Effector CD4-positive, alpha-beta T cell (primary cell): Measurements from ENCODE around the gene ATG7.
"Not testable (repeated sequence)": the region's sequence is repeated elsewhere in the genome, so short reads cannot be mapped to it uniquely, and the experiment has no call there.

Experiments used
- DNase-seq: peaks from one replicate; pipeline ENCODE4 v3.0.0-alpha.2; 2020

The ATG7 gene

DNA sequence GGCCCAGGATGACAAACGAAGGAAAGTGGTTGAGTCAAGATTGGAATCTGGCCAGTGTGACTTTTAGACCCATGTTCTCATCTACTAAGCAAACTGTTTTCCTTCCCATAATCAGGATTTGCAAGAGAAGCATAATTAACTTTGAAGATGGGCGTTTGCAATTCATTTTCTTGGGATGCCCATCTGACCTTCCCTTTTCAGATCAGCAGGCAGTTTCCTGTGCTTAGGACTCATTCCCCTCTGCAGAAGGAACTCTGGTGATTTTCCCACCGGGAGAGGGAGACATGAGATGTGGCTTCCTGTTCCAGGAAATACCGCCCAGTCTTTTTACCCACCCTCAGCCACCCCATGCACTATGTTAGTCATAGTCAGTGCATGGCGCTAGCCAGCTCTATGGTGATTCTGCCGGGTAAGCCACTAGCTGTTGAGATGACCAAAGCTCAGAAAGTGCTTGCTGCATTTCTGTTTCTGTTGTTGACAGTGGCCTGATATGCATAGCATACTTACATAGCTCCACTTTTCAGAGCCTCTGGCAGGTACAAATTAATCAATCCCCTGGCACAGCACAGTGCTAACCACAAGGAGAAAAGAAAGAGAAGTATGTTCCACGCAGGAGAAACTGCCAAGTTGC is 242.1 kb downstream of the ATG7 start:
- DNase-seq = no peak

DNA sequence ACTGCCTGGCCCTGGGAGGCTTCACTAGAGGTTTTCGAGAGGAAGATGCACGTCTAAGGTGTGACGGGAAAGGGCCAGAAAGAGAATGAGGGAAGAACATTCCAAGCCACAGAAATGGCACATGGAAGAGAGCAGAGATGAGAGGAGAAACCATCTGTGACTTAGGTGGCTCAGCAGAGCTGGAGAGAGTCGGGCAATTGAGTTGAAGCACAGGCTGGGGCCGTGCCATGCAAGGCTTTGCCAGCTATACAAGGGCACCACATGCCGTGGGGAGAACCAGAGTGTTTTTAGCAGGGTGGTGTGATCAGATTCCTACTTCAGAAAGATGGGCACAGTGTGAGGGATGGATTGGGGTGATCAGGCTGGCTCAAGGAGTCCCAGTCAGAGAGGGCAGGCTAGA is 245.4 kb downstream of the ATG7 start:
- DNase-seq = no peak

DNA sequence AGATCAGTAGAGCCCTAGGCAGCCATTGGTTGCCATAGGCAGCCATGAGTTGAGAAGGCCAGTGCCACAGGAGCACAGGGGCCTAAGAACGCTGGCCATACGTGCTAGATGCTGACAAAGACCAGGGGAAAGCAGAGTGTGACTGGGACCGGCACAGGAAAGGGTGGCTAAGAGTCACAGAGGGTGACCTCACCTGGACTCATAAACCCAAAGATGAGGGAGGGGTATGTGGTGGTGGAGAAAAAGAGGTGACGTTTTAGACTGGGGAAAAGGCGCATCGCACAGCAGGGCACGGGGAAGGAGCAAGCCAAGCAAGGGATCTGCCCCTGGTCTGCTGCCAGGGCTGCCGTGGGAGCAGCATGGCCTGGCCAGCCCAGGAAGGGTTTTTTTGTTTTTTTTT is 249.0 kb downstream of the ATG7 start:
- no peak for DNase-seq

DNA sequence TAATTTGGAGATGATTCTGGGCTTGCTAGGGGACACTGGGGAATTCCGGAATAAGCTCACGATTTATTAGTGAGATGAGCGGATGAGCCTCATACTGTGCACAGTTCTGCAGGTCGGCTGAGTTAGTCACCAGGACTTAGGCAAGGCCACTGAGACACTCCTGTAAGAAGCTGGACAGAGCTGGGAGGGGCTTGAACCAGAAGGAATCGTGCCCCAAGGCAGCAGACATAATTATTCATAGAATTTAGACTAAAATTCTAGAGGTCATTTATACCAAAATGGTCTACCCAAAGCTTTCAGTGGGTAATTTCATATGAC is 250.2 kb downstream of the ATG7 start:
- no peak for DNase-seq

DNA sequence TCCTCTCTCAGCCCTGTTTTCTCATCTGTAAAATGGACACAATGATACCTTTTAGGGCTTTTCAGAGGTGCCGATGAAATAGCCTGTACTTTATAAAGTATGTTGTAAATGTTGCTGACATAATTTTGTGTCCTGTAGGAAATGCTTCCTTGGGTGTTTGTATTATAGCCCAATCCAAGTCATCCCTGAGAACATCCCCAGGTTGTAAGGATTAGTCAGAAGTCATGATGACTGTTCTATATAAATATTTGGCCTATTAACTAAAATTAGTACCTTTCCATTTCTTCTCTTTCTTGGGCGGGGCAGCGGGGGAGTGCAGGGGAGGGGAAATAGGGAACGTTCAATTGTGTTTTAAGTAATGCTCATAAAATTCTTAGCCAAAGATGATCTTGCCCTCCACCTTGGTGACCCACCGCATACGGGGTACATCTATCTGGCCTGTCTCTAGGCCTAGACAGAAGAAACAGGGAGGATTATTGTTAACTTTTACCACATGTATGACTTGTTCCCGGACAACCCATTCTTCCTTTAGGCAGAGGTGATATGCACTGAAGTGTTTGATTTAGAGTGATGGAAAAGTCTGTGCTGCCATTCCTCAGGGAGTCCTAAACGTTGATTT is 250.9 kb downstream of the ATG7 start:
- DNase-seq = no peak

DNA sequence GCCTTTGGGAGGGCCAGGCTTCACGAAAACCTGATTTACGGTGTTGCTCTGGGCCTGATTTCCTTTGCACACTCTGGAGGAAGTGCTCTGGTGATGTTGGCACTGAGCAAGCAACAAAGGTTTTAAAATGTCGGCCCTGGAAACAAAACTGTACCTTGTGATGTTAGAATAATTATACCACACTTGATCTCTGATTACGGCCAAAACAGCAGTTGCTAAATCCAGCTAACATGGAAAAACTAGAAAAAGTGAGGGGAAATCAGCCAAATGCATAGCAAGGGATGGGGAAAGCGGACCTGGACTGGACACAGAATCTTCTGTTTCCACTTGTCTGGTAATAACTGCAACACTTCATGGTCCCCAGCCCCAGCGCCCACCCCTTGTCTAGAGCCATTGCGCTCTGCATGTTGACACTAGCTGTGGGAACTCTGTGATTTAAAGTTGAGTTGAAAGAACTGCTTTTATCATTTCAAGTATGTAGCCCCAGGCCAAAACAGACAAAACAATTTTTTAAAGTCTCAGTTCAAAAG is 251.4 kb downstream of the ATG7 start:
- no peak for DNase-seq

DNA sequence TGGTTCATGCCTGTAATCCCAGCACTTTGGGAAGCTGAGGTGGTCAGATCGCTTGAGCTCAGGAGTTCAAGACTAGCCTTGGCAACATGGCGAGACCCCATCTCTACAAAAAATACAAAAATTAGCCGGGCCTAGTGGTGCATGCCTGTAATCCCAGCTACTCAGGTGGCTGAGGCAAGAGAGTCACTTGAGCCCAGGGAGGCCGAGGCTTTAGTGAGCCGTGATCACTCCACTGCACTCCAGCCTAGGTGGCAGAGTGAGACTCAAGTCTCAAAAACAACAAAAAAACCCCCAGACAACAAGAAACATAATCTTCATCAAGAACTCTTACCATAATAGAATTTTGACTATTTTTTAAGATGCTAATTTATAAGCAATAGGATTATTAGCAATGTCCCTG is 253.9 kb downstream of the ATG7 start:
- not testable (repeated sequence) for DNase-seq

DNA sequence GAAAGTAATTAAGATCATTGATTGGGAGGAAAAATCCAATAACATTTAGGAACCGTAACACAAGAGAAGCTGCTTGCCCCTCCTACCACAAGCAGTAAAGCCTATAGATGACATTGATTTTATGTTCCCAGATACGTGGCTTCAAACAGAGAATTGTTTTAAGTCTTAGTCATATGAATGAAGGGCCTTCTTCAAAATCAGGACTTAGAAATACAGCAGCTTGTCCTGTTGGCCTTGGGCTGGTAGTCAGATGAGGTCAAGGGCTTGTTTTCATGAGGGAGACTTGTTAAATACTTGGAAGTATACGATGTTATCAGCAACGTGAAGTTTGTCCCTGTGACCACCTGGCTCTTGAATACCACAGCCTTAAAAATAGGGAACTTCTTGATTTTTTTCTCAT is 257.1 kb downstream of the ATG7 start:
- DNase-seq = no peak

DNA sequence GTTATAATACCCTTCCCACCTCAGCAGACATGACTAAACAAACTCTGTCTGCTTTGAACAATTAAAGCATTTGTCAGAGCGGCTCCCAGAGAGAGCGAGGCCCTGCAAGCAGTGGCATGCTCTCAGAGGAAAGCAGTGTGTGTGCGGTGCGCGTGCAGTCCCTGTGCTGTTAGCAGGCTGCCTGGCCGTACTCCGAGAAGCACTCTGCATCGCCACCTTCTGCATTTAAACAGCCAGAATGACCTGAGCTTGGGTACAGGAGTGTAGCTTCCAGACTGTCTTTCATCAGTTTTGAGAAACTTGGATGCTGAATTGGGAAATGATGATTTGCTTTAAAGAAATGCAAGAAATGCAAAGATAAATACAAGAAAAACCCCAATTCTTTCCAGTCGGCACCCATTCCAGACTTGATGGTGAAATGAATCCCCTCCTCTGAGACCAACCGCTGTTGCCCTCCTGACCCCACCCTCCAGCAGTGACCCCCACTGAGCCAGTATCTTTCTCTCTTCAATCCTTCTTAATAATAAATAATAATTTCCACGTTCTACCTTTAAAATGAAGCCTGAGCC is 258.0 kb downstream of the ATG7 start:
- no peak for DNase-seq

DNA sequence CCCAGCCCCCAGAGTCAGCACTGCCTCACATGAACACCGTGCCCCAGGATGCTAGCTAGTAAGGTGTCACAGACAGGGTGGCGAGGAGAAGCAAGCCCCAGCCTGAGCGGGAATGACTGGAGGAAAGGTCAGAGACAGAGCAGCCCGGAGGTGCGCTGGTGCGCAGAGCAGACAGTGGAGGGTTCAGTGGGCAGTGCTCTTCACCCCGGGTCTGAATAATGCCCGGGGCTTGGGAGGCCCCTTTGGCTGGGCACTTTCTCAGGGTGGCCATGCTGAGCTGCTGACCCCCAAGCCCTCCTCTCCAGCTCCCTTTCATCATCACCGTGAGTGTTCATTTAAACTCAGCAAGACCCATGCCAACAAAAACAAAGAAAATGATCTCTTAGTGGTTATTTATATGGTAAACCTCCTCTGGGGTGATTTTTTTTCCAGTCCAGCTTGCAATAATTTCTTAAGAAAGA is 260.8 kb downstream of the ATG7 start:
- DNase-seq = no peak

DNA sequence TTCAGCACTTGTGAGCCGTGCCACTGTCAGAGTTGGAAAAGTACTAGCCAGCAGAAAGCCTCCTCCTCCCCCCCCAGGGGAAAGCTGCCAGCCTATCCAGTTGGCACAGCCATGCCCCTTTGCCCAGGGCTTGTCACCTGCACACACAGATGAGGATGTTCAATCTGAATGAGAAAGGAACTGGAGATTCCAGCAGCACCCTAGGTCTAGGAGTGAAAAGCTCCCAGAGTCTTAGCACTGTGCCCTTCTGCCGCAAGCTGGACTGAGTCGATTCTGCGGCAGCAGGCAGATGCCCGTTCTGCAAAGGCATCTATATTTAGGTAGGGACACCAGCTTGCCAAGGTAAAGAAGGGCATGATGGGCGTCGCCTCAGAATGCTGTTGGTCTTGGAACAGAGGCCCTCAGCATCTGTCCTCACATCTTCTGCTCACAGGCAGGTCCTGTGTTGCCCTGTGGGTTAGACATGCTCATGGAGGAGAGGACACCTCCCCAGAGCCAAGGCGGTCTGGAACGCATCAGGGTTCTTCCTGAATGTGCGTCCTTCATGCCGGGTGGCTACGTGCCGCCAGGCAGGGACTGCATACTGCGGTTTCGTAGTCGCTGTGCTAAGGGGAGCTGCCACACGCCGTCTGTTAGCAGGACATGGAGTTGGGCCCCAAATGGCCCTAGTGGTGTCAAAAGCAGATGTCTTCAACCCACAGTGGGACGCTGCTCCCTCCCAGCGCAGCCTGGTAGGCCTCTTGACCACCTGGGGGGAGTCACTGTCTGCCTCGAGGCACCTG is 262.0 kb downstream of the ATG7 start:
- DNase-seq = no peak

DNA sequence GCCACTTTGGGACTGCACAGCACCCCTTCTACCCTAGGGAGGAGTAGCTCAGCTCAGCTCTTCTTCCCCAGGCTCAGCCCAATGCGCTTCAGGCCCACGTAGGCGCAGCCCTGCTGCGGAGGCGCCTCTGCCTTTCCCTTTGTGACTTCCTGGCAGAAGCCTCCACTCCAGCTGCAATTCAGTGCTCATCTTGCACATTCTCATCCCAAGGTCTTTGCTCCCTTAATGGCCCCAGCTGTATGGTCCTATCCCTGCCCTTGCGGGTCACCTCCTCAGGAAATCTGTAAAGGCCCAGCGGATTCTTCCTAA is 262.6 kb downstream of the ATG7 start:
- no peak for DNase-seq

DNA sequence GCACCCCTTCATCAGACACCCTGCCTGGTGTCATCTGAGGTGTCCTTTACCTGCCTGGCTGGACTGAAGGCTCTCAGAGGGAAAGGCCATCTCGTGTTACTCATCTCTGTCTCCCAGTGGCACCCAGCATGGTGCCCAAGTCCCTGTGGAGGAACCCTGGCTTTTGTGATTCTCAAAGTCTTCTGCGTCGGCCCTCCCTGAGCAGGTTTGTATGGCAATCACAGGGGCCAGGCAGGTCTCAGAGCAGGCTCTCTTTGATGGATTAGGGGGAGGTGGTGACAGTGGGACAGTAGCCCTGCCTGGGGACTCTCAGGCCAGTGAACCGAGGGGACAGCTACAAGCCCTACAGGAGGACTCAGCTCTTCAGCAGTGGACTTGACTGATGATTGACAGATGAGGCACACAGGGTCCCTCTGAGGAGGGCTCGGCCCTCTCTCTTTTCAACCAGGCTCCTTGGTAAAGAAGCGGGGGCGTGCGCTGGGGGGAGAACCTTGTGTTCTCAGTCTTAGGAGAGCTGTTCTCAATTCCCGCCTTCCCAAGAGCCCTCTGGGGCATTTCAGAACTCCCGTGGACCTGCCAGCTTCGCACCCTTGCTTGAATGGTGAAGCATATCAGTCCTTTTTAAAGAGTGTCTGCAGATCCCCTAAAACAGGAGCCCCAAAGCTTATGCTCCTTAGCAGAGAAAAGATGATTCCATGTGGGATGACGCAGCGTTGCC is 263.2 kb downstream of the ATG7 start:
- no peak for DNase-seq

DNA sequence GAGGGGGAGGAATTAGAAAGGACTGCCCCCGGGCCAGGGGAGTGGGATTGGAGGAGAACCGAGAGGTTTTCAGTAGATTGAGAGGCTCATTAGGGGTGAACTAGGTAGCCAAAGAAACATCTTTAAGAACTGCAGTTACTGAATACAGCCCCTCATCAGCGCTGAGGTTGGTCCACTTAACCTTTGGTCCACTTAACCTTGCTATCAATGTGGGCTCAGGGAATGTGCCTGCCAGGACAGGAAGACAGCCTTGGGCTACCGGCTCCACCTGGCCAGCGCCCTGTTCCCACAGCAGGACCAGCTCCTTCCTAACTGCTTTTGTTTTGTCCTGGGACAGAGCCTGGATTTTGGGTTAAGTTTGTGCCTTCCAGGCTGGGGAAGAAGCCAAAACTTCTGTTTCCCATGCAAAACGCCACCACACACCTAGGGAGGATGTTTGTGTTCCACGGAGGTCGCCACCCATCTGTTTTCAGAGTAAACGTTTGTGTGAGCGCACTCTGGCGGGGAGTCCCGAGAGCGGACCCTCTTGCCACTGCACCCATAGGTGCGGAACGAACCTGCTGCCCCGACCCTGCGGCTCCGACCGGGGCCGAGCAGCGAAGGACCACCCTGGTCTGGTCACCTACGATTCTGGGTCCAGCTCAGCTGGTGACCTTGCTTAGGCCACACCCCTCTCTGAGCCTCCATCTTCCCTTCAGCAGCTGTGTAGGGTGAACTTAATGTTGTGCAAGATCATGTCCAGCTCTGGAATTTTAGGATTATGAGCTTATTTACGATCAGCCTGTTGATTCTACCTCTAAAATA is 264.1 kb downstream of the ATG7 start:
- DNase-seq = no peak

DNA sequence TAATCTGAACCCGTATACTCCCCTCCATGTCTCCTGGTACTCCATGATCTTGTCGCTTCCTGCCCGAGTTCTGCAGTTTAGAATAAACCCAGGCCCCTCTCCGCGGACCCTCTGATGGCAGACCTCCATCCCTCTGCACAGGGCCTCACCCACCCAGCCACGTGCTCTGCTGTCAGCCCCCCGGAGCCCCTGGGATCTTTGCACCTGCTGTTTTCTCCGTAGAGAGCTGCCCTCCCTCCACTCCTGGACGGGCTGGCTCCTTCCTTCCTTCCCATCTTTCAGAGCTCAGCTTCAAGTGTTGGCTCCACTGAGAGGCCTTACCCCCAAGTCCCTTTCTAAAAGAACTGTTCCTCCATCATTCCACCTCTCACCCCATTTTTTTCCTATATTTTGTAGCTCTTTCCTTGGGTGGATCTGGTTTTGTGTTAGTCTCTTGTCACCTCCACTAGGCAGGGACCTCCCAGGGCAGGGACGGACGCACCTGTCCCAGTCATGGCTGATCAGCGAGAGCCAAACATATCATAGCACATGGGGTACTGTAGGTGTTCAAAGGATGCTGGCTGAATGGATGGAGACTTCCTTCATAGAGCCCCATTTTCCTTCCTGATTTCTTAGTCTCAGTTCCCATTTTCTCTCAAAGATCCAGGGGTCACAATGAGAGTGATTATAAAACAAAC is 264.9 kb downstream of the ATG7 start:
- DNase-seq = no peak

DNA sequence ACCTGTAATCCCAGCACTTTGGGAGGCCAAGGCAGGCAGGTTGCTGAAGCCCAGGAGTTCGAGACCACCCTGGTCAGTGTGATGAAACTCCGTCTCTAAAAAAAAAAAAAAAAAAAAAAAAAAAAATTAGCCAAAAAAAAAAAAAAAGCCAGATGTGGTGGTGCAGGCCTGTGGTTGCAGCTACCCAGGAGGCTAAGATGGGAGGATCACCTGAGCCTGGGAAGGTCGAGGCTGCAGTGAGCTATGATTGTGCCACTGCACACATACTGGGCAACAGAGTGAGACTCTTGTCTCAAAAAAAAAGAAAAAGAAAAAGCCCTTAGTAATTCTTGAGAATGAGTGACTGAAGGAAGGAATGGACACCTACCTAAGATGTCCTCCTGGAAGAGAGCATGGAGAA is 266.4 kb downstream of the ATG7 start:
- DNase-seq = no peak

DNA sequence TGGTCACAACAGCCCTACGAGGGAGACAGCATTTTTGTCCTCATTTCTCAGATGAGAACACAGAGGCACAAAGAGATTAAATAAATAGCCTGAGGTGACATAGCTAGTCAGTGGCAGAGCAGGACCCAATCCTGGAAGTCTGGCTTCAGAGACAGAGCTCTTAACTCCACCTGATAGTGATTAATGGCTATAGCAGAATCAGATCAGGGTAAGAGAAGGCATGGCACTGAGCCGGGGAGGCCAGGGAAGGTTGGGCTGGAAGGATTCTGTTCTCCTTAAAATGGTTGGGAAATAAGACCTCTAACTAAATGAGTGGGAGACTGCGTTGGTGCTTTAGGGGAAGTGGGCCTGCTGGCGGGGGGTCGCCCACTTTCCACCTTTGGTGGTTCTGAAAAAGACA is 267.0 kb downstream of the ATG7 start:
- no peak for DNase-seq

DNA sequence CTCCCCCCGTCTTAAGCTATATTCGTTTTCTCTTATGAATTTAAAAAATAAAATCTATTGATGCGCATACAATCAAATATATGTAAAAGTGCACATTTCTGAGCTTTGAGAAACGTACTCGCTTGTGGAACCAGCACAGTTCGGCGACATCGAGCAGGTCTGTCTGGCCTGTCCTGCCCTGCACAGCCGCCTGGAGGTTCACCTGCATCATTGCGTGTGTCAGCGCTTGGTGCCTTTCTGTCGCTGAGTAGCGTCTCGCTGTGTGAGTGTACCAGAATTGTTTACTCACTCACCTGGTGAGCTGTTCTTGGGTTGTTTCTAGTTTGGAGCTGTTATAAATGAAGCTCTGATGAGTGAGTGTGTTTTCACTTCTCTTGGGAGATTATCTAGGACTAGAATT is 267.5 kb downstream of the ATG7 start:
- no peak for DNase-seq

DNA sequence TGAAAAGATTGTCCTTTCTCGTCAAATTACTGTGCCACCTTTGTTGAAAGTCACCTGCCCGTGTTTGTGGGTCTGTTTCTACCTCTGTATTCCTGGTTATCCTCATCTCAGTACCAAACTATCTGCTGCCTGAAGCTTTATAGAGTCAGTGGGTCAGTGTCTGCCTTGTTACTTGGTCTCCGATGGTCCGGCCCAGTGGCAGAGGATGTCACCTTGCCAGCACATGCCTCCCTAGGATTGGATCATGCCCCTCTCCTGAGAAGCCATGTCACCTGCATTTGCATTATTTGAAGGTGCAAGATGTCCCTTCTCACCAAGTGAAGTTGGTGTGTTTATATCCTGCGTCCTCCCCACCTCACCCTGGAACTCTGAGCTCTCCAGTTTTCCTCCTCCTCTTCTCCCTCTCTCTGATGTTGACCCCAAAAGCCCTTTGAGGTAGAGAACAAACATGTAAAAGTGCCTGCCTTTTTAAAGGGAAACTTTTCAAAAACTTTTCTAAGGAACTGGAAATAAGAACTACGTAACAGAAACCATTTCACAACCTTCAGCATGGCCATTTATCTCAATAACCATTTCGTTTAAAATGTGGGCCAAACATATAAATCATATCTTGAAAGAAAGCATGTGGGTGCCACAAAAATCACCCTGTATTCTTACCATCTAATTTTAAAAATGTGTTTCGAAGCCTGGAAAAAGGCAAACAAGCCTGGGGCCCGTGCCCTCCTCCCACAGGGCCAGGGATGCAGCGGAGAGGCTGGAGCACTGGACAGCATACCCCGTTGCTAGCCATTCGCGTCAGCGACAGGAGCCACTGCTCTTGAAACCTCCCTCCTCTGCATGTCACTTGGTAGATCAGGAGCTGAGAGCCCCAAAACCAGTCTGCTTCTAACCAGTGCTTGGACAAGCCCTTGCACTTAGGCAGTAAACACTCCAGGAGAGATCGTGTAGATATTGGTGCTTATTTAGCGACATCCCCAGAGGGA is 269.4 kb downstream of the ATG7 start:
- DNase-seq = no peak

DNA sequence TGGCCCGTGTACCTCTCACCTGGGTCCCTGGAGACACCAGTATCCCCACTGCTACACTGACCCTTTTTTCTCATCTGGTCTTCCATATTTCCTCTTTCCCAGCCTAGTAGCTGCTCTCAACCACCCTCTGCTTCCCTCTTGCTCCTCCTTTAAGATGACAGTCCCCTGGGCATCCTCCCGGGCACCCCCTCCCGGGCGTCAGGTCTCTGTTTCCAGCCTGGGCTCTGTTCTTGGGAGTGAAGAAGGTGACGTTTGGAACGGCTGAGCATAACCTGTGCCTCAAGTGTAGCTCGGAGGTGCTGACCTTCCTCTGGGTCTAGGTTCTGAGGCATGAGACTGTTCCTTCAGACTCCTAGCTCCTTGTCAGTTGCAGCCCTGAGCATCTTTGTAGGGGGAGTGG is 270.4 kb downstream of the ATG7 start:
- no peak for DNase-seq
